IMR-90 (cell line): ENCODE results near the gene ARHGEF40. TPM values are rescaled to one million over a fixed set of nuclear protein-coding genes. Genes with fewer than 3 reads are reported as not detected.

Source experiments
- ATAC-seq: fragments of 200-7000 bp; cut with Tn5 transposase; 2 replicates; pipeline ENCODE4 v1.9.1; 2020; ENCODE audit warnings: low read depth, mild to moderate bottlenecking, moderate library complexity
- BruUV-seq: library from RNA; stranded (reverse); fragments of 400-500 nt; replicated peaks from 2 replicates; lab custom pipeline; 2021; lab: Mats Ljungman, UMichigan
- CTCF ChIA-PET: fragments of 300-600 bp; formaldehyde crosslinking; extraction: SDS; loops from one replicate; lab custom pipeline; 2021; ENCODE audit warnings: antibody characterized with exemption; lab: Yijun Ruan, JAX
- POLR2A ChIA-PET: fragments of 300-600 bp; sonication (Branson Sonifier 250); formaldehyde crosslinking; loops from one replicate; lab custom pipeline; 2022; ENCODE audit warnings: antibody characterized with exemption; ENCODE audit not compliant: unreplicated experiment; lab: Charles Lee
- DNase-seq: peaks from one replicate; pipeline ENCODE4 v3.0.0; 2013
- H2AFZ ChIP-seq: replicated peaks from 2 replicates; pipeline ENCODE3; 2013; ENCODE audit warnings: low read length, mild to moderate bottlenecking; ENCODE audit not compliant: poor library complexity
- H2AK5ac ChIP-seq: 2 replicates; pipeline ENCODE4 v1.6.1; 2013; ENCODE audit warnings: low read depth, low read length, inconsistent platforms
- H2AK9ac ChIP-seq: replicated peaks from 2 replicates; pipeline ENCODE3; 2013; ENCODE audit warnings: mild to moderate bottlenecking, low read depth, low read length, moderate library complexity; ENCODE audit not compliant: poor library complexity
- H2BK120ac ChIP-seq: 2 replicates; pipeline ENCODE4 v1.6.1; 2013; ENCODE audit warnings: low read depth, low read length, inconsistent platforms
- H2BK15ac ChIP-seq: 3 replicates; pipeline ENCODE4 v1.6.1; 2013; ENCODE audit warnings: low read depth, low read length, inconsistent platforms
- H2BK20ac ChIP-seq: 2 replicates; pipeline ENCODE4 v1.6.1; 2013; ENCODE audit warnings: low read depth, mild to moderate bottlenecking, inconsistent platforms, low read length, moderate library complexity
- H2BK5ac ChIP-seq: 2 replicates; pipeline ENCODE4 v1.6.1; 2013; ENCODE audit warnings: mild to moderate bottlenecking, low read depth, low read length, inconsistent platforms; ENCODE audit not compliant: poor library complexity, severe bottlenecking
- H3K14ac ChIP-seq: replicated peaks from 2 replicates; pipeline ENCODE4 v1.6.1; 2013; ENCODE audit warnings: low read depth, low read length, inconsistent platforms
- H3K18ac ChIP-seq: 2 replicates; pipeline ENCODE4 v1.6.1; 2013; ENCODE audit warnings: low read depth, low read length, control low read depth
- H3K23ac ChIP-seq: 2 replicates; pipeline ENCODE4 v1.6.1; 2013; ENCODE audit warnings: low read depth, low read length, inconsistent platforms
- H3K27ac ChIP-seq: 2 replicates; pipeline ENCODE4 v1.5.1; 2013; ENCODE audit warnings: mild to moderate bottlenecking, control low read depth, low read length; ENCODE audit not compliant: insufficient read depth
- H3K27me3 ChIP-seq: 2 replicates; pipeline ENCODE4 v1.6.1; 2013; ENCODE audit warnings: low read length; ENCODE audit not compliant: control insufficient read depth, insufficient read depth
- H3K36me3 ChIP-seq: 2 replicates; pipeline ENCODE4 v1.6.1; 2013; ENCODE audit warnings: low read length, mixed read lengths; ENCODE audit not compliant: control insufficient read depth, insufficient read depth
- H3K4ac ChIP-seq: 2 replicates; pipeline ENCODE4 v1.6.1; 2013; ENCODE audit warnings: low read depth, low read length, inconsistent platforms
- H3K4me1 ChIP-seq: 2 replicates; pipeline ENCODE4 v1.6.1; 2013; ENCODE audit warnings: low read length, mixed read lengths; ENCODE audit not compliant: control insufficient read depth, insufficient read depth
- H3K4me2 ChIP-seq: 2 replicates; pipeline ENCODE4 v1.6.1; 2013; ENCODE audit warnings: low read depth, mild to moderate bottlenecking, control low read depth, low read length, moderate library complexity
- H3K4me3 ChIP-seq: 2 replicates; pipeline ENCODE4 v1.5.1; 2013; ENCODE audit warnings: low read depth, mild to moderate bottlenecking, control low read depth, low read length, moderate library complexity; ENCODE audit not compliant: insufficient read depth
- H3K56ac ChIP-seq: 2 replicates; pipeline ENCODE4 v1.6.1; 2013; ENCODE audit warnings: low read length, inconsistent platforms; ENCODE audit not compliant: insufficient read depth; ENCODE audit errors: extremely low read depth
- H3K79me1 ChIP-seq, 2 experiments: 2 replicates each; pipeline ENCODE4 v1.6.1; 2013; ENCODE audit warnings: low read length in 2 of 2, inconsistent platforms in 1 of 2, low read depth in 1 of 2
- H3K9ac ChIP-seq: 2 replicates; pipeline ENCODE4 v1.6.1; 2013; ENCODE audit warnings: low read depth, low read length, control low read depth
- H3K9me1 ChIP-seq: 2 replicates; pipeline ENCODE4 v1.6.1; 2013; ENCODE audit warnings: low read length, inconsistent platforms; ENCODE audit not compliant: insufficient read depth
- H3K9me3 ChIP-seq: 2 replicates; pipeline ENCODE4 v1.6.1; 2013; ENCODE audit warnings: low read length; ENCODE audit not compliant: control insufficient read depth, insufficient read depth
- H4K20me1 ChIP-seq: 2 replicates; pipeline ENCODE4 v1.6.1; 2013; ENCODE audit warnings: low read length, inconsistent platforms; ENCODE audit not compliant: insufficient read depth
- H4K5ac ChIP-seq: 2 replicates; pipeline ENCODE4 v1.6.1; 2013; ENCODE audit warnings: mild to moderate bottlenecking, low read depth, low read length, control low read depth
- H4K8ac ChIP-seq, 2 experiments: 2 replicates each; pipeline ENCODE4 v1.6.1; 2013; ENCODE audit warnings: low read depth in 2 of 2, low read length in 2 of 2, control low read depth in 1 of 2, inconsistent platforms in 1 of 2
- H4K91ac ChIP-seq: 2 replicates; pipeline ENCODE4 v1.6.1; 2013; ENCODE audit warnings: low read depth, low read length, inconsistent platforms; ENCODE audit not compliant: insufficient read depth
- BHLHE40 ChIP-seq: fragments of 150-350 bp; IDR thresholded peaks from 2 replicates; pipeline ENCODE4 v1.6.1; 2016; ENCODE audit warnings: mild to moderate bottlenecking, low read depth, low read length
- MXI1 ChIP-seq: IDR thresholded peaks from 2 replicates; pipeline ENCODE4 v1.6.1; 2012; ENCODE audit warnings: low read depth, mild to moderate bottlenecking, low read length, moderate library complexity, borderline replicate concordance
- WGBS, 2 experiments: methylation state at CpG; one replicate each; pipeline versions ENCODE4 v1.1.5 to v1.1.7; 2013; ENCODE audit warnings: missing lambda C conversion rate in 2 of 2; ENCODE audit not compliant: insufficient read length in 1 of 2; ENCODE audit errors: extremely low coverage in 2 of 2; 5-methylcytosine and 5-hydroxymethylcytosine counted together
- dilution Hi-C: fragments of 300-500 bp; cut with HindIII; formaldehyde crosslinking; loops from one replicate; pipeline ENCODE4 v1.14.3; 2018; ENCODE audit warnings: low sequenced_read_pairs; ENCODE audit not compliant: unreplicated experiment
- in situ Hi-C: fragments of 300-500 bp; cut with MboI; formaldehyde crosslinking; loops from 3 replicates; pipeline ENCODE4 v1.14.3; 2019; ENCODE audit warnings: low sequenced_read_pairs, inconsistent platforms, mixed read lengths
- intact Hi-C: fragments of 100-400 bp; cut with micrococcal nuclease; formaldehyde crosslinking; loops from 2 replicates; pipeline ENCODE4 v1.10.0; 2022
- polyA plus RNA-seq, 3 experiments: library from polyadenylated mRNA; depleted of rRNA; stranded (reverse); fragments of >200 nt; gene quantifications; 2 replicates each; pipeline ENCODE4 v1.2.3, GENCODE V29; 2012; ENCODE audit warnings: low replicate concordance in 1 of 3
- total RNA-seq: library from RNA; depleted of rRNA; stranded (reverse); fragments of >200 nt; gene quantifications from 2 replicates; pipeline ENCODE4 v1.2.3, GENCODE V29; 2012

ARHGEF40 gene
- total and polyA plus RNA-seq, 2 of the 4 experiments (the other 2 are of a cell fraction) = 18.1 to 58.4 TPM

DNA sequence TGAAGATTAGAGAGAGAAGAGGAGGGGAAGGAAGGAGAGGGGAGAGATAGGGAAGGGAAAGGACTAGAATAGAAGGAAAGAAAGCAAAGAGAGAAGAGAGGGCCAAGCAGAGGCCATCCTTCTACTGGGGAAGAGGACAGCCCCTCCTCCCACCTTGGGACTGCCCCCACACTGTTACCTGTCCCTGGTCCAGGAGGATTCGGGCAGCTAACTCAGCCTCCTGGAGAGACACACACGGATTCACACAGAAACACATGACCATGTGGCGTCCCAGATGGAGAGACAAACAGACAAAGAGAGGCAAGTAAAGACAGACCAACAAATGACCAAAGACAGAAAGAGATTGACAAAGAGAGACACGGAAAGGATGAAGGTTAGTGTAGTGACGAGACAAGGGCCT lies 47.4 kb upstream of the ARHGEF40 start:
- no peak overlapping the region for H2AK5ac ChIP-seq
- no peak overlapping the region; the same call in 1 of the 2 replicates for H3K23ac ChIP-seq
- H3K9ac ChIP-seq = no peak overlapping the region
- no peaks in the 10 kb centered on the region for H3K9me1 ChIP-seq
- no peak overlapping the region for H3K27ac ChIP-seq
- no peak overlapping the region for H2BK120ac ChIP-seq
- H3K79me1 ChIP-seq = no peaks in the 10 kb centered on the region
- dilution Hi-C loops = no loop called here
- H4K91ac ChIP-seq = no peak overlapping the region
- 83% methylated on average over 1 of the region's 5 CpGs; no CpG with 5 or more reads in 1 of the 2 experiments for WGBS, 2 experiments
- no peak overlapping the region for H3K4ac ChIP-seq
- no peak overlapping the region for H2BK5ac ChIP-seq
- peaks cover 59% of the 10 kb centered on the region for H3K27me3 ChIP-seq
- H3K4me2 ChIP-seq = no peak overlapping the region
- H3K9me3 ChIP-seq = no peaks in the 10 kb centered on the region
- in situ Hi-C loops = no loop called here
- no TSS peak for BruUV-seq
- no peaks in the 10 kb centered on the region for H4K20me1 ChIP-seq
- ChIA-PET POLR2A (no interaction called here), CTCF (no interaction called here)
- H4K8ac ChIP-seq = no peak overlapping the region
- H2AFZ ChIP-seq = peak overlapping the region; percentile 24
- ATAC-seq = no peak
- DNase-seq = no peak
- H3K4me1 ChIP-seq = no peaks in the 10 kb centered on the region
- no peak overlapping the region for H3K14ac ChIP-seq
- H2AK9ac ChIP-seq = no peak overlapping the region
- H3K56ac ChIP-seq = no peak overlapping the region
- intact Hi-C loops = no loop called here
- H2BK20ac ChIP-seq = no peak overlapping the region
- H2BK15ac ChIP-seq = no peak overlapping the region
- no peak overlapping the region for H3K18ac ChIP-seq
- TF ChIP-seq BHLHE40 (no peak), MXI1 (no peak)
- no peak overlapping the region for H4K5ac ChIP-seq
- no peak overlapping the region for H3K4me3 ChIP-seq
- no peaks in the 10 kb centered on the region for H3K36me3 ChIP-seq
